Measurements from ENCODE around the gene SEMA6B.

GRCh38 chr19:4571305-4571917, 11.9 kb upstream of the SEMA6B start:
- TF ChIP-seq CTCF (IDR thresholded peaks at IDR 0.05) (no peak), POLR2A (IDR thresholded peaks at IDR 0.05) (no peak), POLR2AphosphoS5 (IDR thresholded peaks at IDR 0.05) (no peak)
